PC-3 (cell line): ENCODE measurements around the gene ACBD6.

ENCODE experiments used
- CTCF ChIP-seq: fragments of 300-600 bp; sonication (generic); conservative IDR thresholded peaks from 2 replicates; pipeline ENCODE4 v1.5.1; 2017; ENCODE audit warnings: antibody characterized with exemption, low read depth, mild to moderate bottlenecking, low read length
- EZH2 ChIP-seq: fragments of 300-600 bp; sonication (generic); IDR thresholded peaks from one replicate; pipeline ENCODE4 v1.6.1; 2017; ENCODE audit warnings: antibody characterized with exemption, mild to moderate bottlenecking, low read length; ENCODE audit not compliant: unreplicated experiment
- EZH2phosphoT487 ChIP-seq: fragments of 300-600 bp; sonication (generic); IDR thresholded peaks from 2 replicates; pipeline ENCODE4 v1.6.1; 2018; ENCODE audit warnings: mild to moderate bottlenecking, antibody characterized with exemption, low read length, borderline replicate concordance

GRCh38 chr1:180382326-180383115, 119.9 kb downstream of the ACBD6 start:
- TF ChIP-seq EZH2, result no peak
- TF ChIP-seq CTCF, result no peak
- TF ChIP-seq EZH2phosphoT487, result no peak
